NB4 (cell line): ENCODE results near the gene HEXD.
A peak's percentile ranks its signal among the peaks of the same experiment; 100 is the strongest.
"Not testable (repeated sequence)": the region's sequence is repeated elsewhere in the genome, so short reads cannot be mapped to it uniquely, and the experiment has no call there.

Source experiments
- DNase-seq: peaks from one replicate; pipeline ENCODE4 v3.0.0; 2010; ENCODE audit warnings: low read depth
- H3K4me3 ChIP-seq: one replicate; pipeline ENCODE4 v1.5.1; 2011; ENCODE audit warnings: mild to moderate bottlenecking, low read depth, low read length, moderate library complexity
- MYC ChIP-seq: IDR thresholded peaks from 2 replicates; pipeline ENCODE4 v1.6.1; 2011; ENCODE audit warnings: low read depth, low read length
- POLR2A ChIP-seq: IDR thresholded peaks from 2 replicates; pipeline ENCODE4 v1.6.1; 2011; ENCODE audit warnings: mild to moderate bottlenecking; ENCODE audit not compliant: insufficient read length; ENCODE audit errors: extremely low read depth
- TF ChIP-seq, protein P1 (sequence below): IDR thresholded peaks from one replicate; pipeline ENCODE4 v1.5.1; 2012; ENCODE audit warnings: low read depth, low read length
- TF ChIP-seq, protein P2 (sequence below): IDR thresholded peaks from 2 replicates; pipeline ENCODE4 v1.6.1; 2011; ENCODE audit warnings: low read depth, low read length

The HEXD gene

DNA sequence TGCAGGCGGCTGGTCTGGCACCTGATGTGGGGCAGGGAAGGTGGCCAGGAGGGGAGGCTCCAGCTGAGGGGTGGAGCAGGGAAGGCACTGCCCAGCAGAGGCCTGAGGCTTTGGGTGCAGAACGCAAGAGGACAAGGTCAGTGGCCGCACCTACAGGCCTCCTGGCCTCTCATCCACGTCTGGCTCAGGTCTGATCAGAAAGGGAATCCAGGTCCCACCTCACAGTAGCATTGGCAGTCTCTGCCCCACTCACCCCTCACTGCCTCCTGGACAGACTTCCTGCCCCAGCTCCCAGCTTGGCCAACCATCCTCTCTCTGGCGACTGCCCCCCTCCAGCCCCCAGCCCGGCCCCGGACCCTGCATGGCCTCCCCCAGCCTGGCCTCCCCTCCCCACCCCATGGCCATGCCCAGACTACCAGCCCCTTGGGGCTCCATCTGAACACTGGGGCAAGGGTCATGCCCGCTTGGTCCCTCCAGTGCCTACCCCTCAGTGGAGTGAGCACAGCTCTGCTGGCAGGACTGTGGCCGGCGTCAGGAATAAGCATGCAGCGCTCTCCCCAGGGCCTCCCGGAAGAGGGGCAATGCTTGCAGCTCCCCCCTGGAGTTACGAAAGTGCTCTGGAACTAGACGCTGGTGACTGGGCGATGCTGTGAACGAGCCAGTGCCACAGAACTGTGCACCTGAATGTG lies 42.0 kb upstream of the HEXD start:
- DNase-seq, result peak; percentile 44
- TF ChIP-seq, protein P1, sequence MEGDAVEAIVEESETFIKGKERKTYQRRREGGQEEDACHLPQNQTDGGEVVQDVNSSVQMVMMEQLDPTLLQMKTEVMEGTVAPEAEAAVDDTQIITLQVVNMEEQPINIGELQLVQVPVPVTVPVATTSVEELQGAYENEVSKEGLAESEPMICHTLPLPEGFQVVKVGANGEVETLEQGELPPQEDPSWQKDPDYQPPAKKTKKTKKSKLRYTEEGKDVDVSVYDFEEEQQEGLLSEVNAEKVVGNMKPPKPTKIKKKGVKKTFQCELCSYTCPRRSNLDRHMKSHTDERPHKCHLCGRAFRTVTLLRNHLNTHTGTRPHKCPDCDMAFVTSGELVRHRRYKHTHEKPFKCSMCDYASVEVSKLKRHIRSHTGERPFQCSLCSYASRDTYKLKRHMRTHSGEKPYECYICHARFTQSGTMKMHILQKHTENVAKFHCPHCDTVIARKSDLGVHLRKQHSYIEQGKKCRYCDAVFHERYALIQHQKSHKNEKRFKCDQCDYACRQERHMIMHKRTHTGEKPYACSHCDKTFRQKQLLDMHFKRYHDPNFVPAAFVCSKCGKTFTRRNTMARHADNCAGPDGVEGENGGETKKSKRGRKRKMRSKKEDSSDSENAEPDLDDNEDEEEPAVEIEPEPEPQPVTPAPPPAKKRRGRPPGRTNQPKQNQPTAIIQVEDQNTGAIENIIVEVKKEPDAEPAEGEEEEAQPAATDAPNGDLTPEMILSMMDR, result no peak
- no peak for TF ChIP-seq MYC
- TF ChIP-seq, protein P2, sequence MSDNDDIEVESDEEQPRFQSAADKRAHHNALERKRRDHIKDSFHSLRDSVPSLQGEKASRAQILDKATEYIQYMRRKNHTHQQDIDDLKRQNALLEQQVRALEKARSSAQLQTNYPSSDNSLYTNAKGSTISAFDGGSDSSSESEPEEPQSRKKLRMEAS, result no peak
- TF ChIP-seq POLR2A, result no peak
- no peak overlapping the region for H3K4me3 ChIP-seq

DNA sequence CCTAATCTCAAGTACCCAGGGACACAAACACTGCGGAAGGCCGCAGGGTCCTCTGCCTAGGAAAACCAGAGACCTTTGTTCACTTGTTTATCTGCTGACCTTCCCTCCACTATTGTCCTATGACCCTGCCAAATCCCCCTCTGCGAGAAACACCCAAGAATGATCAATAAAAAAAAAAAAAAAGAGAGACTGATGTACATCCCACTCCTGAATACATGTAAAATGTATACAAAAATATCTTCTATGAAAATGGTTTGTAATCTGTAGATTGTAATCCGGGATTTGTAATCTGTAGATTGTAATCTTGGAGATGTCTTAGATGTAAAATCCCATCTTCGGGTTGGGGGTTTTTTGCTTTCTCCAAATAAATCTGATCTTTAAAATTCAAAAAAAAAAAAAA lies 40.9 kb upstream of the HEXD start:
- DNase-seq, H3K4me3 ChIP-seq: not testable (repeated sequence)

DNA sequence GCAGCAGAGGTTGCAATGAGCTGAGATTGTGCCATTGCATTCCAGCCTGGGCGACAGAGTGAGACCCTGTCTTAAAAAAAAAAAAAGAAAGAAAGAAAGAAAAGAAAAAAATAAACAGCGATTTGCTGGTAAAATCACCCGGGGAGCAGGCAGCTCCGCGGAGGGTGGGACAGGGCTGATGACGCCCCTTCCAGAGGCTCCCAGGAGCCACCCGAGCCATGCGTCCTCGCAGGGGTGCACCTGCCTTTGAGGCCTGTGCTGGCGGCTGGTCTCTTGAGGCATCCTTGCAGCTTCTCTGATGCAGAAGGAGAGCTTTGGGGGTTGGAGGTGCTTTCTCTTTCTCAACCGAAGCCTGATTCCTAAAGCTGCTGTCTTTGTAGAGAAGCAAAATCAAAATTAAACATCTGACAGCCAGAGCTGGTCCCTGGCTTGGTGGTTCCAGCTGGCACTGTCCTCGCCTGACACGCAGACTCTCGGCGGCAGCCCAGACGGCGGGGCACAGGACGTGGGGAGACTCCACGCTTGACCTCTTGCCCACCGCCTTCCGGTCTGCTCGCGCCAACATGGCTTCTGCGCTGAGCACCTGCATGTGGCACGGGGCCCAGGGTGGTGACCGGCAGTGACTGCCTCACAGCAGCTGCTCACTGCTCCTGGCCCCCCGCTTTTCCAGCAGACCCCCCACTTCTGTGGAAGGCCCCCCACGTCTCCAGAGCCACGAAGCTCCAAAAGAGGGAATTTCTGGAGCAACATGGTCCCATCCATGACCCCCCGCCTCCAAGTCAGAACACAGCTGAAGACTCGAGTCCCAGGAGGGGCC lies 40.0 kb upstream of the HEXD start:
- H3K4me3 ChIP-seq, result no peak overlapping the region
- TF ChIP-seq POLR2A, result no peak
- no peak for TF ChIP-seq MYC
- TF ChIP-seq, protein P1, result no peak
- TF ChIP-seq, protein P2, result no peak
- no peak for DNase-seq

DNA sequence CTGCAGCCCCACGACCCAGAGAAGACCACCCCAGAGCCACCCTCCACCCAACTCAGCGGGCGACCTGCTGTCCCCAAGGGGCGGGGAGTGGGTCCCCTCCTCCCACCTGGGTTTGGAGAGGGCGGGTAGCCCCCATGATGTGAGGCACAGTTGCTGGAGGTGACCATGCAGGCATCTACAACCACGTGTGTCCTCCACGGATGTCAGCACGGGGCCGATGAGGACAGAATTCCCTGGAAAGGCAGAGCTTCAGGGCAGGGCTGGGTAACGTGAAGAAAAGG lies 39.5 kb upstream of the HEXD start:
- H3K4me3 ChIP-seq, result no peak overlapping the region
- DNase-seq, result no peak
- TF ChIP-seq, protein P2, result no peak
- TF ChIP-seq POLR2A, result no peak
- no peak for TF ChIP-seq MYC
- TF ChIP-seq, protein P1, result no peak

DNA sequence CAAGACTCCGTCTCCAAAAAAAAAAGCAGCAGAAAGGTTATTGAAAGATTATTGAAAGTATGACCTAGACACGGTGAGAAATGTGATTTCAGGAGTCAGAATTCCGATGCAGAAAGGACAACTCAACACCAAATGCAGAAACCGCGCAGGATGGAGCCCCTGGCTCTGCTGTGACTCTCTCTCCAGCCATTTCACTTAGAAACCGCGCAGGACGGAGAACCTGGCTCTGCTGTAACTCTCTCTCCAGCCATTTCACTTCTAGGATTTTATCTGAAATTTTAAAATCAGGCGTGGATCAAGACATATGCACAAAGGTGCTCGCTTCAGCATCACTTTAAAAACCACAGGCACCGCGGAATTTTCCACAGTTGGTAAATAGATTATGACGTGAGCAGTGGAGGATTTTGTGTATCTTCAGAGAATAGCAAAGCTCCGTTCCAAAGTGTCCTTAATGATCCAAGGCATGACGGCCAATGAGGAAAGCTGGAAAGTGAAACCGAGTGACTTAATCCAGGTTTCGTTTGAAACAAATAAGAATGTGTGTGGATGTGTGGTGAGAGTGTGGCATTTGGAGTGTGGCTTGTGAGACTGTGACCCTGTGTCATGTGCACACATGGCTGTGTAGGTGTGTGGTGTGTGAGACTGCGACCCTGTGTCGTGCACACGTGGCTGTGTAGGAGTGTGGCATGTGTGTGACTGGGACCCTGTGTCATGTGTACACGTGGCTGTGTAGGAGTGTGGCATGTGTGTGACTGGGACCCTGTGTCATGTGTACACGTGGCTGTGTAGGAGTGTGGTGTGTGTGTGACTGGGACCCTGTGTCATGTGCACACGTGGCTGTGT lies 37.1 kb upstream of the HEXD start:
- no peak for DNase-seq
- H3K4me3 ChIP-seq, result no peak overlapping the region
- no peak for TF ChIP-seq MYC
- no peak for TF ChIP-seq POLR2A
- TF ChIP-seq, protein P2, result no peak; the same call in 1 of the 2 replicates
- TF ChIP-seq, protein P1, result no peak

DNA sequence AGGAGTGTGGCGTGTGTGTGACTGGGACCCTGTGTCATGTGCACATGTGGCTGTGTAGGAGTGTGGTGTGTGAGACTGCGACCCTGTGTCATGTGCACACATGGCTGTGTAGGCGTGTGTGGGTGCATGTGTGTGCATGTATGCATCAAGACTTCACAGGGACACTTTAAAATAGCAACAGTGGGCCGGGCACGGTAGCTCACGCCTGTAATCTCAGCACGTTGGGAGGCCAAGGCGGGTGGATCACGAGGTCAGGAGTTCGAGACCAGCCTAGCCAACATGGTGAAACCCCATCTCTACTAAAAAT lies 36.5 kb upstream of the HEXD start:
- not testable (repeated sequence) for DNase-seq, H3K4me3 ChIP-seq
- TF ChIP-seq, protein P2, result peak; percentile 37; the same call in 1 of the 2 replicates

DNA sequence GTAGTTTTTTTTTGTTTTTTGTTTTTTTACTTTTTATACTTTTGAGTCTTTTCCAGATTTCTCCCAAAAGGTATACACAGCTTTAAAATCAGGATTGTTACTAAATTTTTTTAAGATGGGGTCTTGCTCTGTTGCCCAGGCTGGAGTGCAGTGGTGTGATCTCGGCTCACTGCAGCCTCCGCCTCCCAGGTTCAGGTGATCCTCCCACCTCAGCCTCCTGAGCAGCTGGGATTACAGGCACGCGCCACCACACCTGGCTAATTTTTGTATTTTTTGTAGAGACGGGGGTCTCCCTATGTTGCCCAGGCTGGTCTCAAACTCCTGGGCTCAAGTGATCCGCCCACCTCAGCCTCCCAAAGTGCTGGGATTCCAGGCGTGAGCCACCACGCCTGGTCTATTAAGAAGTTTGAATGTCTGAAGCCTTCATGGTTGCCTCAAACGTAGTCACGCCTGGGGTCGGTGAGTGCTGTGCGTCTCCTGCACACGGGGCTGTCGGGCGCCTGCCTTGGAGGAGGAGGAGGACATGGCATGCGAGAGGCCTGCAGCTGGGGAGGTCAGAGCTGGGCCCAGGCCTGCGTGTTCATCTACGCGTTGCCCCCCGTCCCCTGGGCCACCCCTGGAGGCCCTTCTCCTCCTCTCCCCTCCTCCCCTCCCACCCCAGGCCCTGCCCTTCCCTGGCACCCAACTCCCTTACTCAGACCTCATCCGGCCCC lies 35.8 kb upstream of the HEXD start:
- DNase-seq, H3K4me3 ChIP-seq: not testable (repeated sequence)
